ENCODE results near the gene BEND7.

Gene BEND7

GRCh38 chr10:13481690-13482089 lies 47.1 kb downstream of the BEND7 start:
- Histone ChIP-seq H3K9ac (ENCODE audit: low read depth, low read length) (no peak overlapping the region), H3K36me3 (ENCODE audit: insufficient read depth, low read length) (no peaks in the 10 kb centered on the region), H3K4me1 (ENCODE audit: insufficient read depth, low read length) (no peaks in the 10 kb centered on the region), H3K9me3 (ENCODE audit: control insufficient read depth, insufficient read depth, low read length) (no peaks in the 10 kb centered on the region)

GRCh38 chr10:13475124-13475523 lies 53.7 kb downstream of the BEND7 start:
- no peaks in the 10 kb centered on the region for H3K36me3 ChIP-seq (ENCODE audit: insufficient read depth, low read length)
- no peak overlapping the region for H3K9ac ChIP-seq (ENCODE audit: low read depth, low read length)
- no peaks in the 10 kb centered on the region for H3K9me3 ChIP-seq (ENCODE audit: control insufficient read depth, insufficient read depth, low read length)
- no peaks in the 10 kb centered on the region for H3K4me1 ChIP-seq (ENCODE audit: insufficient read depth, low read length)

GRCh38 chr10:13473986-13474385 lies 54.8 kb downstream of the BEND7 start:
- no peak overlapping the region for H3K9ac ChIP-seq (ENCODE audit: low read depth, low read length)
- H3K4me1 ChIP-seq (ENCODE audit: insufficient read depth, low read length) = no peaks in the 10 kb centered on the region
- no peaks in the 10 kb centered on the region for H3K9me3 ChIP-seq (ENCODE audit: control insufficient read depth, insufficient read depth, low read length)
- H3K36me3 ChIP-seq (ENCODE audit: insufficient read depth, low read length) = no peaks in the 10 kb centered on the region

- Histone ChIP-seq H3K9ac (ENCODE audit: low read depth, low read length) (no peak overlapping the region), H3K4me1 (ENCODE audit: insufficient read depth, low read length) (no peaks in the 10 kb centered on the region), H3K36me3 (ENCODE audit: insufficient read depth, low read length) (no peaks in the 10 kb centered on the region), H3K9me3 (ENCODE audit: control insufficient read depth, insufficient read depth, low read length) (no peaks in the 10 kb centered on the region)
These were observed 56.5 kb downstream of the BEND7 start for GRCh38 chr10:13472359-13472758.

GRCh38 chr10:13470270-13470669 lies 58.5 kb downstream of the BEND7 start:
- Histone ChIP-seq H3K9ac (ENCODE audit: low read depth, low read length) (no peak overlapping the region), H3K36me3 (ENCODE audit: insufficient read depth, low read length) (no peaks in the 10 kb centered on the region), H3K4me1 (ENCODE audit: insufficient read depth, low read length) (no peaks in the 10 kb centered on the region), H3K9me3 (ENCODE audit: control insufficient read depth, insufficient read depth, low read length) (no peaks in the 10 kb centered on the region)

- H3K9me3 ChIP-seq (ENCODE audit: control insufficient read depth, insufficient read depth, low read length) = no peaks in the 10 kb centered on the region
- no peak overlapping the region for H3K9ac ChIP-seq (ENCODE audit: low read depth, low read length)
- no peaks in the 10 kb centered on the region for H3K36me3 ChIP-seq (ENCODE audit: insufficient read depth, low read length)
- no peaks in the 10 kb centered on the region; the same call in 1 of the 2 replicates for H3K4me1 ChIP-seq (ENCODE audit: insufficient read depth, low read length)
These were observed 66.3 kb downstream of the BEND7 start for GRCh38 chr10:13462551-13462950.

- Histone ChIP-seq H3K9me3 (ENCODE audit: control insufficient read depth, insufficient read depth, low read length) (no peaks in the 10 kb centered on the region), H3K4me1 (ENCODE audit: insufficient read depth, low read length) (no peaks in the 10 kb centered on the region), H3K9ac (ENCODE audit: low read depth, low read length) (no peak overlapping the region), H3K36me3 (ENCODE audit: insufficient read depth, low read length) (no peaks in the 10 kb centered on the region)
These were observed 70.2 kb downstream of the BEND7 start for GRCh38 chr10:13458687-13459012.

- Histone ChIP-seq H3K9me3 (ENCODE audit: control insufficient read depth, insufficient read depth, low read length) (no peaks in the 10 kb centered on the region), H3K36me3 (ENCODE audit: insufficient read depth, low read length) (no peaks in the 10 kb centered on the region), H3K4me1 (ENCODE audit: insufficient read depth, low read length) (no peaks in the 10 kb centered on the region), H3K9ac (ENCODE audit: low read depth, low read length) (no peak overlapping the region)
These were observed 70.7 kb downstream of the BEND7 start for GRCh38 chr10:13457958-13458686.

GRCh38 chr10:13453896-13454295 lies 74.9 kb downstream of the BEND7 start:
- no peaks in the 10 kb centered on the region for H3K4me1 ChIP-seq (ENCODE audit: insufficient read depth, low read length)
- H3K9me3 ChIP-seq (ENCODE audit: control insufficient read depth, insufficient read depth, low read length) = no peaks in the 10 kb centered on the region
- H3K9ac ChIP-seq (ENCODE audit: low read depth, low read length) = no peak overlapping the region
- H3K36me3 ChIP-seq (ENCODE audit: insufficient read depth, low read length) = no peaks in the 10 kb centered on the region

GRCh38 chr10:13450069-13450468 lies 78.7 kb downstream of the BEND7 start:
- H3K9me3 ChIP-seq (ENCODE audit: control insufficient read depth, insufficient read depth, low read length) = no peaks in the 10 kb centered on the region
- H3K4me1 ChIP-seq (ENCODE audit: insufficient read depth, low read length) = no peaks in the 10 kb centered on the region
- H3K36me3 ChIP-seq (ENCODE audit: insufficient read depth, low read length) = no peaks in the 10 kb centered on the region
- no peak overlapping the region for H3K9ac ChIP-seq (ENCODE audit: low read depth, low read length)

GRCh38 chr10:13449296-13449695 lies 79.5 kb downstream of the BEND7 start:
- no peak overlapping the region for H3K9ac ChIP-seq (ENCODE audit: low read depth, low read length)
- no peaks in the 10 kb centered on the region for H3K9me3 ChIP-seq (ENCODE audit: control insufficient read depth, insufficient read depth, low read length)
- H3K36me3 ChIP-seq (ENCODE audit: insufficient read depth, low read length) = no peaks in the 10 kb centered on the region
- peaks cover 2% of the 10 kb centered on the region; the same call in 1 of the 2 replicates for H3K4me1 ChIP-seq (ENCODE audit: insufficient read depth, low read length)

GRCh38 chr10:13448216-13448615 lies 80.6 kb downstream of the BEND7 start:
- Histone ChIP-seq H3K9me3 (ENCODE audit: control insufficient read depth, insufficient read depth, low read length) (no peaks in the 10 kb centered on the region), H3K4me1 (ENCODE audit: insufficient read depth, low read length) (peaks cover 5% of the 10 kb centered on the region; the same call in 1 of the 2 replicates), H3K9ac (ENCODE audit: low read depth, low read length) (no peak overlapping the region), H3K36me3 (ENCODE audit: insufficient read depth, low read length) (no peaks in the 10 kb centered on the region)

GRCh38 chr10:13445656-13446400 lies 83.0 kb downstream of the BEND7 start:
- no peaks in the 10 kb centered on the region for H3K36me3 ChIP-seq (ENCODE audit: insufficient read depth, low read length)
- H3K9ac ChIP-seq (ENCODE audit: low read depth, low read length) = no peak overlapping the region
- H3K9me3 ChIP-seq (ENCODE audit: control insufficient read depth, insufficient read depth, low read length) = no peaks in the 10 kb centered on the region
- H3K4me1 ChIP-seq (ENCODE audit: insufficient read depth, low read length) = peaks cover 5% of the 10 kb centered on the region; the same call in 1 of the 2 replicates

- no peak overlapping the region for H3K9ac ChIP-seq (ENCODE audit: low read depth, low read length)
These were observed 87.3 kb downstream of the BEND7 start for GRCh38 chr10:13441476-13441875.

More at GRCh38 chr10:13441476-13441875, 87.3 kb downstream of the BEND7 start:
- H3K9me3 ChIP-seq (ENCODE audit: control insufficient read depth, insufficient read depth, low read length) = no peaks in the 10 kb centered on the region
- no peaks in the 10 kb centered on the region for H3K36me3 ChIP-seq (ENCODE audit: insufficient read depth, low read length)
- H3K4me1 ChIP-seq (ENCODE audit: insufficient read depth, low read length) = peaks cover 5% of the 10 kb centered on the region; the same call in 1 of the 2 replicates

Measured in ES-I3 (cell line).